NCI-H2196 treated with DMSO at 0.1 percent for 48 hours (cell line): ENCODE results near the gene DLL3.
A peak's percentile ranks its signal among the peaks of the same experiment; 100 is the strongest.
"Not testable (repeated sequence)": the region's sequence is repeated elsewhere in the genome, so short reads cannot be mapped to it uniquely, and the experiment has no call there.

Experiments
- DNase-seq: peaks from one replicate; lab custom pipeline; 2025; ENCODE audit not compliant: unreplicated experiment; lab: John Stamatoyannopoulos, UW

The DLL3 gene

GRCh38 chr19:39498798-39499642, at the start of gene DLL3:
TSS of gene DLL3 (plus strand) at chr19:39498947. CDS start at chr19:39498975, 28 bp downstream.
- peak; percentile 48 for DNase-seq

GRCh38 chr19:39449116-39449797, 49.5 kb upstream of the DLL3 start:
- no peak for DNase-seq

- DNase-seq: not testable (repeated sequence)
Measured at GRCh38 chr19:39451257-39451656, 47.5 kb upstream of the DLL3 start.

- no peak for DNase-seq
Measured at GRCh38 chr19:39463403-39463802, 35.3 kb upstream of the DLL3 start.

- no peak for DNase-seq
Measured at GRCh38 chr19:39465956-39466747, 32.6 kb upstream of the DLL3 start.

- no peak for DNase-seq
Measured at GRCh38 chr19:39467941-39468340, 30.8 kb upstream of the DLL3 start.

GRCh38 chr19:39469036-39469435, 29.7 kb upstream of the DLL3 start:
- no peak for DNase-seq

GRCh38 chr19:39469567-39469966, 29.2 kb upstream of the DLL3 start:
- DNase-seq: no peak

- DNase-seq: no peak
Measured at GRCh38 chr19:39470724-39471339, 27.9 kb upstream of the DLL3 start.

- DNase-seq: no peak
Measured at GRCh38 chr19:39471756-39472536, 26.8 kb upstream of the DLL3 start.

- no peak for DNase-seq
Measured at GRCh38 chr19:39472746-39473442, 25.9 kb upstream of the DLL3 start.

GRCh38 chr19:39473443-39473960, 25.2 kb upstream of the DLL3 start:
- DNase-seq: no peak

- peak; percentile 15 for DNase-seq
Measured at GRCh38 chr19:39474139-39474620, 24.6 kb upstream of the DLL3 start.

- no peak for DNase-seq
Measured at GRCh38 chr19:39475748-39476147, 23.0 kb upstream of the DLL3 start.

- not testable (repeated sequence) for DNase-seq
Measured at GRCh38 chr19:39479319-39479801, 19.4 kb upstream of the DLL3 start.

- DNase-seq: no peak
Measured at GRCh38 chr19:39479916-39480315, 18.8 kb upstream of the DLL3 start.

GRCh38 chr19:39480337-39481228, 18.2 kb upstream of the DLL3 start, which contains the start of gene TIMM50:
TSS of gene TIMM50 (plus strand) at chr19:39480838. CDS start at chr19:39480854, 16 bp downstream.
- peak; percentile 95 for DNase-seq

- no peak for DNase-seq
Measured at GRCh38 chr19:39481229-39481545, 17.6 kb upstream of the DLL3 start.
